LHCN-M2 (cell line): Measurements from ENCODE around the gene YRDC. TPM values are rescaled to one million over a fixed set of nuclear protein-coding genes. Genes with fewer than 3 reads are reported as not detected.
A peak's percentile ranks its signal among the peaks of the same experiment; 100 is the strongest.

Source experiments
- DNase-seq: peaks from one replicate; pipeline ENCODE4 v3.0.0-alpha.2; 2012; ENCODE audit warnings: low read depth
- polyA plus RNA-seq: library from polyadenylated mRNA; unstranded; fragments of >200 nt; gene quantifications from one replicate; pipeline ENCODE4 v1.2.1, GENCODE V29; 2012; ENCODE audit warnings: missing spikeins
- total RNA-seq: library from RNA; depleted of rRNA; stranded (reverse); fragments of >200 nt; gene quantifications from 2 replicates; pipeline ENCODE4 v1.2.3, GENCODE V29; 2014; rRNA removed

Gene YRDC
- 24.1 and 29.0 TPM in 2 replicates for total RNA-seq
- polyA plus RNA-seq, result 12.3 TPM

GRCh38 chr1:37807555-37808368, at the start of gene YRDC, which contains the start of gene C1orf122:
Gene YRDC, minus strand, starts transcription at chr1:37808208. Its CDS starts 28 bp downstream, at chr1:37808180.
Gene C1orf122, plus strand, starts transcription at chr1:37807790. Its CDS starts 615 bp downstream, at chr1:37808405.
- DNase-seq, result peak; percentile 91

GRCh38 chr1:37854406-37854805, 46.4 kb upstream of the YRDC start:
- no peak for DNase-seq

GRCh38 chr1:37853157-37853556, 45.1 kb upstream of the YRDC start:
- DNase-seq, result no peak

GRCh38 chr1:37851782-37852210, 43.8 kb upstream of the YRDC start:
- peak; percentile 32 for DNase-seq

GRCh38 chr1:37851262-37851661, 43.3 kb upstream of the YRDC start:
- DNase-seq, result no peak

- peak; percentile 50 for DNase-seq
These were observed 42.4 kb upstream of the YRDC start for GRCh38 chr1:37850352-37850955.

- no peak for DNase-seq
These were observed 41.5 kb upstream of the YRDC start for GRCh38 chr1:37849480-37849879.

GRCh38 chr1:37846647-37847339, 38.8 kb upstream of the YRDC start:
- DNase-seq, result no peak

GRCh38 chr1:37845786-37846185, 37.8 kb upstream of the YRDC start:
- no peak for DNase-seq

- no peak for DNase-seq
These were observed 37.1 kb upstream of the YRDC start for GRCh38 chr1:37845049-37845646.

GRCh38 chr1:37844536-37844935, 36.5 kb upstream of the YRDC start:
- no peak for DNase-seq

- DNase-seq, result no peak
These were observed 33.6 kb upstream of the YRDC start for GRCh38 chr1:37841652-37842051.

- no peak for DNase-seq
These were observed 32.7 kb upstream of the YRDC start for GRCh38 chr1:37840711-37841110.

- no peak for DNase-seq
These were observed 31.7 kb upstream of the YRDC start for GRCh38 chr1:37839676-37840075.

GRCh38 chr1:37836788-37837187, 28.8 kb upstream of the YRDC start:
- no peak for DNase-seq

- no peak for DNase-seq
These were observed 23.8 kb upstream of the YRDC start for GRCh38 chr1:37831809-37832208.

- DNase-seq, result no peak
These were observed 23.1 kb upstream of the YRDC start for GRCh38 chr1:37831109-37831508.

- DNase-seq, result no peak
These were observed 20.5 kb upstream of the YRDC start for GRCh38 chr1:37828410-37829074.

- DNase-seq, result no peak
These were observed 17.5 kb upstream of the YRDC start for GRCh38 chr1:37825506-37825905.

GRCh38 chr1:37824001-37824400, 16.0 kb upstream of the YRDC start:
- no peak for DNase-seq
